NCI-H526 (cell line): Measurements from ENCODE around the gene JAKMIP2.
A peak's percentile ranks its signal among the peaks of the same experiment; 100 is the strongest.

Source experiments
- DNase-seq, 2 experiments: peaks; one replicate each; lab custom pipeline; 2025; lab: John Stamatoyannopoulos, UW

Gene JAKMIP2

GRCh38 chr5:147788023-147788422 is 5.5 kb upstream of the JAKMIP2 start:
- DNase-seq: no peak

GRCh38 chr5:147786142-147786541 is 3.6 kb upstream of the JAKMIP2 start:
- DNase-seq: no peak

- no peak for DNase-seq
Measured at GRCh38 chr5:147784146-147784987, 1.8 kb upstream of the JAKMIP2 start.

GRCh38 chr5:147780924-147781573 is 1.5 kb downstream of the JAKMIP2 start:
- DNase-seq: peak; percentile 5 to 29

- no peak for DNase-seq
Measured at GRCh38 chr5:147779694-147780093, 2.8 kb downstream of the JAKMIP2 start.

- no peak for DNase-seq
Measured at GRCh38 chr5:147776989-147777388, 5.5 kb downstream of the JAKMIP2 start.

GRCh38 chr5:147773587-147773986 is 8.9 kb downstream of the JAKMIP2 start:
- no peak for DNase-seq

GRCh38 chr5:147773139-147773538 is 9.4 kb downstream of the JAKMIP2 start:
- no peak for DNase-seq

- no peak for DNase-seq
Measured at GRCh38 chr5:147767048-147767447, 15.5 kb downstream of the JAKMIP2 start.

GRCh38 chr5:147763791-147764525 is 18.6 kb downstream of the JAKMIP2 start:
- DNase-seq: no peak

GRCh38 chr5:147760086-147760875 is 22.2 kb downstream of the JAKMIP2 start:
- DNase-seq: no peak

GRCh38 chr5:147759441-147759840 is 23.1 kb downstream of the JAKMIP2 start:
- DNase-seq: no peak

GRCh38 chr5:147756566-147756965 is 26.0 kb downstream of the JAKMIP2 start:
- no peak for DNase-seq

- no peak for DNase-seq
Measured at GRCh38 chr5:147754372-147755122, 28.0 kb downstream of the JAKMIP2 start.

- no peak for DNase-seq
Measured at GRCh38 chr5:147753765-147754164, 28.8 kb downstream of the JAKMIP2 start.

GRCh38 chr5:147752666-147753290 is 29.8 kb downstream of the JAKMIP2 start:
- DNase-seq: no peak

- no peak for DNase-seq
Measured at GRCh38 chr5:147752033-147752432, 30.5 kb downstream of the JAKMIP2 start.

GRCh38 chr5:147751156-147751830 is 31.2 kb downstream of the JAKMIP2 start:
- DNase-seq: no peak

- no peak for DNase-seq
Measured at GRCh38 chr5:147750065-147750464, 32.5 kb downstream of the JAKMIP2 start.

GRCh38 chr5:147748590-147748989 is 33.9 kb downstream of the JAKMIP2 start:
- DNase-seq: peak; percentile 89 to 90
